ENCODE results near the gene NEDD4. TPM values are rescaled to one million over a fixed set of nuclear protein-coding genes. Genes with fewer than 3 reads are reported as not detected.
"Not testable (repeated sequence)": the region's sequence is repeated elsewhere in the genome, so short reads cannot be mapped to it uniquely, and the experiment has no call there.

The NEDD4 gene
- polyA plus RNA-seq, 1 donor from 2014 or later = 1.6 TPM

DNA sequence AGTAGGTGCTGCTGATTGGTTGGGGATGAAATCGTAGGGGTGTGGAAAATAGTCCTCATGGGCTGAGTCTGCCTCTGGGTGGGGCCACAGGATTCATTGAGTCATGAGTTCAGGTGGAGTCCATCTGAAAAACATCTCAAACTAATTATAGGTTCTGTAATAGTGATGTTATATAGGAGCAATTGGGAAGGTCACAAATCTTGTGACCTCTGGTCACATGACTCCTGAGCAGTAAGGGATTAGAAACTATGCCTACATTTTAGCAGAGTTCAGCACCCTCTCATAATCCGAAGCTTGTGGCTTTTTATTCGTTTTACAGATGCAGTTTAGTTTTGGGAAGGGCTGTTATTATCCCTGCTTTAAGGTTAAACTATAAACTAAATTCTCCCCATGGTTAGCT, 22.9 kb upstream of the NEDD4 start:
- Histone ChIP-seq H3K9me2 (ENCODE audit: insufficient read depth, low read length) (no peaks in the 10 kb centered on the region), H3K36me3 (ENCODE audit: insufficient read depth, low read length) (no peaks in the 10 kb centered on the region), H3K27me3 (ENCODE audit: insufficient read depth, low read depth, low read length) (no peaks in the 10 kb centered on the region), H3K9ac (ENCODE audit: low read length) (no peak overlapping the region), H2AFZ (ENCODE audit: low read depth, low read length) (no peak overlapping the region), H3K9me3 (ENCODE audit: low read length) (no peaks in the 10 kb centered on the region), H3K4me3 (ENCODE audit: low read length) (no peak overlapping the region), H3F3A (ENCODE audit: insufficient read depth, low read length, poor library complexity, severe bottlenecking) (no peaks in the 10 kb centered on the region), H3K79me2 (replicated peaks; ENCODE audit: insufficient read depth, low read length) (no peaks in the 10 kb centered on the region), H3K27ac (ENCODE audit: low read length) (no peak overlapping the region), H3K4me2 (ENCODE audit: low read length) (no peak overlapping the region), H4K20me1 (ENCODE audit: insufficient read depth) (no peaks in the 10 kb centered on the region)
- TF ChIP-seq POLR2AphosphoS5 (IDR thresholded peaks at IDR 0.05) (no peak), SMC3 (conservative IDR thresholded peaks at IDR 0.05; ENCODE audit: poor library complexity) (no peak), MXI1 (conservative IDR thresholded peaks at IDR 0.05; ENCODE audit: poor library complexity, severe bottlenecking) (no peak), EP300 (conservative IDR thresholded peaks at IDR 0.05; ENCODE audit: poor library complexity, severe bottlenecking) (no peak), TAF1 (IDR thresholded peaks at IDR 0.05; ENCODE audit: low read depth) (no peak), RAD21 (conservative IDR thresholded peaks at IDR 0.05) (no peak), EZH2 (IDR thresholded peaks at IDR 0.05; ENCODE audit: borderline replicate concordance, insufficient read depth, low read length, poor library complexity, severe bottlenecking) (no peak)
- TF ChIP-seq, protein P1, sequence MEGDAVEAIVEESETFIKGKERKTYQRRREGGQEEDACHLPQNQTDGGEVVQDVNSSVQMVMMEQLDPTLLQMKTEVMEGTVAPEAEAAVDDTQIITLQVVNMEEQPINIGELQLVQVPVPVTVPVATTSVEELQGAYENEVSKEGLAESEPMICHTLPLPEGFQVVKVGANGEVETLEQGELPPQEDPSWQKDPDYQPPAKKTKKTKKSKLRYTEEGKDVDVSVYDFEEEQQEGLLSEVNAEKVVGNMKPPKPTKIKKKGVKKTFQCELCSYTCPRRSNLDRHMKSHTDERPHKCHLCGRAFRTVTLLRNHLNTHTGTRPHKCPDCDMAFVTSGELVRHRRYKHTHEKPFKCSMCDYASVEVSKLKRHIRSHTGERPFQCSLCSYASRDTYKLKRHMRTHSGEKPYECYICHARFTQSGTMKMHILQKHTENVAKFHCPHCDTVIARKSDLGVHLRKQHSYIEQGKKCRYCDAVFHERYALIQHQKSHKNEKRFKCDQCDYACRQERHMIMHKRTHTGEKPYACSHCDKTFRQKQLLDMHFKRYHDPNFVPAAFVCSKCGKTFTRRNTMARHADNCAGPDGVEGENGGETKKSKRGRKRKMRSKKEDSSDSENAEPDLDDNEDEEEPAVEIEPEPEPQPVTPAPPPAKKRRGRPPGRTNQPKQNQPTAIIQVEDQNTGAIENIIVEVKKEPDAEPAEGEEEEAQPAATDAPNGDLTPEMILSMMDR (IDR thresholded peaks at IDR 0.05; ENCODE audit: poor library complexity, severe bottlenecking) = no peak
- TF ChIP-seq, protein P2, sequence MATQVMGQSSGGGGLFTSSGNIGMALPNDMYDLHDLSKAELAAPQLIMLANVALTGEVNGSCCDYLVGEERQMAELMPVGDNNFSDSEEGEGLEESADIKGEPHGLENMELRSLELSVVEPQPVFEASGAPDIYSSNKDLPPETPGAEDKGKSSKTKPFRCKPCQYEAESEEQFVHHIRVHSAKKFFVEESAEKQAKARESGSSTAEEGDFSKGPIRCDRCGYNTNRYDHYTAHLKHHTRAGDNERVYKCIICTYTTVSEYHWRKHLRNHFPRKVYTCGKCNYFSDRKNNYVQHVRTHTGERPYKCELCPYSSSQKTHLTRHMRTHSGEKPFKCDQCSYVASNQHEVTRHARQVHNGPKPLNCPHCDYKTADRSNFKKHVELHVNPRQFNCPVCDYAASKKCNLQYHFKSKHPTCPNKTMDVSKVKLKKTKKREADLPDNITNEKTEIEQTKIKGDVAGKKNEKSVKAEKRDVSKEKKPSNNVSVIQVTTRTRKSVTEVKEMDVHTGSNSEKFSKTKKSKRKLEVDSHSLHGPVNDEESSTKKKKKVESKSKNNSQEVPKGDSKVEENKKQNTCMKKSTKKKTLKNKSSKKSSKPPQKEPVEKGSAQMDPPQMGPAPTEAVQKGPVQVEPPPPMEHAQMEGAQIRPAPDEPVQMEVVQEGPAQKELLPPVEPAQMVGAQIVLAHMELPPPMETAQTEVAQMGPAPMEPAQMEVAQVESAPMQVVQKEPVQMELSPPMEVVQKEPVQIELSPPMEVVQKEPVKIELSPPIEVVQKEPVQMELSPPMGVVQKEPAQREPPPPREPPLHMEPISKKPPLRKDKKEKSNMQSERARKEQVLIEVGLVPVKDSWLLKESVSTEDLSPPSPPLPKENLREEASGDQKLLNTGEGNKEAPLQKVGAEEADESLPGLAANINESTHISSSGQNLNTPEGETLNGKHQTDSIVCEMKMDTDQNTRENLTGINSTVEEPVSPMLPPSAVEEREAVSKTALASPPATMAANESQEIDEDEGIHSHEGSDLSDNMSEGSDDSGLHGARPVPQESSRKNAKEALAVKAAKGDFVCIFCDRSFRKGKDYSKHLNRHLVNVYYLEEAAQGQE (IDR thresholded peaks at IDR 0.05; ENCODE audit: borderline replicate concordance) = no peak

DNA sequence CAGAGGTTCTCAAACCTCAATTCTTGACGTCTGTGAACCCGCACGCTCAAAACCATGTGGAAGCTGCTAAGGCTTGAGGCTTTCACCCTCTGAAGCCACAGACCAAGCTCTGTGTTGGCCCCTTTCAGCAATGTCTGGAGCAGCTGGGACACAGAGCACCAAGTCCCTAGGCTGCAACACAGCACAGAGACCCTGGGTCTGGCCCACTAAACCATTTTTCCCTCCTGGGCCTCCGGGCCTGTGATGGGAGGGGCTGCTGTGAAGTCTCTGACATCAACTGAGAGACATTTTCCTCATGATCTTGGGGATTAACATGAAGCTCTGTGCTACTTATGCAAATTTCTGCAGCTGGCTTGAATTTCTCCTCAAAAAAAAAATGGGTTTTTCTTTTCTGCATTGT, 21.3 kb upstream of the NEDD4 start:
- H3K27ac ChIP-seq (ENCODE audit: low read length) = no peak overlapping the region
- no peaks in the 10 kb centered on the region for H3K27me3 ChIP-seq (ENCODE audit: insufficient read depth, low read depth, low read length)
- no peak overlapping the region for H3K4me2 ChIP-seq (ENCODE audit: low read length)
- no peak overlapping the region for H2AFZ ChIP-seq (ENCODE audit: low read depth, low read length)
- H4K20me1 ChIP-seq (ENCODE audit: insufficient read depth) = no peaks in the 10 kb centered on the region
- H3K9me2 ChIP-seq (ENCODE audit: insufficient read depth, low read length) = no peaks in the 10 kb centered on the region
- H3K36me3 ChIP-seq (ENCODE audit: insufficient read depth, low read length) = no peaks in the 10 kb centered on the region
- TF ChIP-seq, protein P1 (IDR thresholded peaks at IDR 0.05; ENCODE audit: poor library complexity, severe bottlenecking) = no peak
- no peak for TF ChIP-seq EP300 (conservative IDR thresholded peaks at IDR 0.05; ENCODE audit: poor library complexity, severe bottlenecking)
- no peak for TF ChIP-seq POLR2AphosphoS5 (IDR thresholded peaks at IDR 0.05)
- TF ChIP-seq RAD21 (conservative IDR thresholded peaks at IDR 0.05) = no peak
- no peak for TF ChIP-seq TAF1 (IDR thresholded peaks at IDR 0.05; ENCODE audit: low read depth)
- TF ChIP-seq, protein P2 (IDR thresholded peaks at IDR 0.05; ENCODE audit: borderline replicate concordance) = no peak
- no peak for TF ChIP-seq MXI1 (conservative IDR thresholded peaks at IDR 0.05; ENCODE audit: poor library complexity, severe bottlenecking)
- TF ChIP-seq SMC3 (conservative IDR thresholded peaks at IDR 0.05; ENCODE audit: poor library complexity) = no peak
- no peak for TF ChIP-seq EZH2 (IDR thresholded peaks at IDR 0.05; ENCODE audit: borderline replicate concordance, insufficient read depth, low read length, poor library complexity, severe bottlenecking)
- no peaks in the 10 kb centered on the region for H3K79me2 ChIP-seq (replicated peaks; ENCODE audit: insufficient read depth, low read length)
- H3K4me3 ChIP-seq (ENCODE audit: low read length) = no peak overlapping the region
- no peaks in the 10 kb centered on the region for H3F3A ChIP-seq (ENCODE audit: insufficient read depth, low read length, poor library complexity, severe bottlenecking)
- H3K9ac ChIP-seq (ENCODE audit: low read length) = no peak overlapping the region
- H3K9me3 ChIP-seq (ENCODE audit: low read length) = no peaks in the 10 kb centered on the region

DNA sequence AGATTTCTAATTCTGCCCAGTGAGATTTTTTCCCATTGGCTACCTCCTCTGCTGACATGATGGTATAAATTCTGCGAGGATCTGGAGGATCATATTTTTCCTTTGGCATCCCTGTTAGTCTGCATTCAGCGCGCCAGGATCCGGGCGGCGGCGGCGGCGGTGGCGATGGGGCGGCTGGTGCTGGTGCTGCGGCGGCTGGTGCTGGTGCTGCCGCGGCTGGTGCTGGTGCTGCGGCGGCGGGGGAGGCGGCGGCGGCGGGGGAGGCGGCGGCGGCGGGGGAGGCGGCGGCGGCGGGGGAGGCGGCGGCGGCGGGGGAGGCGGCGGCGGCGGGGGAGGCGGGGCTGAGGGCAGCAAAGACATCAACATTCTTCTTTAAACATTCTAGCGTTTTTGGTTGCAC, 13.6 kb upstream of the NEDD4 start:
- H3K9ac ChIP-seq (ENCODE audit: low read length) = peak overlapping the region; percentile 49
- H2AFZ ChIP-seq (ENCODE audit: low read depth, low read length); H3K36me3 ChIP-seq (ENCODE audit: insufficient read depth, low read length); H3K9me2 ChIP-seq (ENCODE audit: insufficient read depth, low read length); H4K20me1 ChIP-seq (ENCODE audit: insufficient read depth); H3K9me3 ChIP-seq (ENCODE audit: low read length); H3K79me2 ChIP-seq (replicated peaks; ENCODE audit: insufficient read depth, low read length); H3K27ac ChIP-seq (ENCODE audit: low read length); H3F3A ChIP-seq (ENCODE audit: insufficient read depth, low read length, poor library complexity, severe bottlenecking); H3K27me3 ChIP-seq (ENCODE audit: insufficient read depth, low read depth, low read length): not testable (repeated sequence)
- peak overlapping the region; percentile 79 for H3K4me2 ChIP-seq (ENCODE audit: low read length)
- H3K4me3 ChIP-seq (ENCODE audit: low read length) = peak overlapping the region; percentile 64

All from neural cell (in vitro differentiated cells).